T-helper 17 cell (primary cell): Measurements from ENCODE around the gene POLR3E. TPM values are rescaled to one million over a fixed set of nuclear protein-coding genes. Genes with fewer than 3 reads are reported as not detected.

Experiments
- ATAC-seq: fragments of 150-1000 bp; cut with Tn5 transposase; 2 replicates; pipeline ENCODE4 v1.10.0; 2021; ENCODE audit warnings: mild to moderate bottlenecking, moderate library complexity
- DNase-seq, 3 donors: peaks; one replicate each; pipeline versions ENCODE4 v3.0.0 to v3.0.0-alpha.2; 2020 to 2021
- H3K9me3 ChIP-seq: one replicate; pipeline ENCODE4 v1.7.0; 2013; ENCODE audit warnings: low read length, mild to moderate bottlenecking; ENCODE audit not compliant: control insufficient read depth, poor library complexity, severe bottlenecking
- H3K27ac Mint-ChIP-seq: one replicate; pipeline ENCODE4 v1.8.0; 2022; ENCODE audit warnings: mild to moderate bottlenecking, moderate library complexity, mixed read lengths
- H3K27me3 Mint-ChIP-seq: one replicate; pipeline ENCODE4 v1.8.0; 2022; ENCODE audit warnings: mixed read lengths
- H3K36me3 Mint-ChIP-seq: one replicate; pipeline ENCODE4 v1.8.0; 2022; ENCODE audit warnings: low read depth, mixed read lengths
- H3K4me1 Mint-ChIP-seq: one replicate; pipeline ENCODE4 v1.8.0; 2022; ENCODE audit warnings: mild to moderate bottlenecking, mixed read lengths
- H3K4me3 Mint-ChIP-seq: one replicate; pipeline ENCODE4 v1.8.0; 2022; ENCODE audit warnings: mild to moderate bottlenecking, moderate library complexity, mixed read lengths
- total RNA-seq, 4 donors: library from RNA in 2 of 4; stranded (reverse) in 2 of 4; gene quantifications; one replicate each; pipeline ENCODE4 v1.2.3 and lab custom pipeline; 2022 to 2026

POLR3E gene
- total RNA-seq, 2 donors from 2014 or later, result 159 to 219 TPM

DNA sequence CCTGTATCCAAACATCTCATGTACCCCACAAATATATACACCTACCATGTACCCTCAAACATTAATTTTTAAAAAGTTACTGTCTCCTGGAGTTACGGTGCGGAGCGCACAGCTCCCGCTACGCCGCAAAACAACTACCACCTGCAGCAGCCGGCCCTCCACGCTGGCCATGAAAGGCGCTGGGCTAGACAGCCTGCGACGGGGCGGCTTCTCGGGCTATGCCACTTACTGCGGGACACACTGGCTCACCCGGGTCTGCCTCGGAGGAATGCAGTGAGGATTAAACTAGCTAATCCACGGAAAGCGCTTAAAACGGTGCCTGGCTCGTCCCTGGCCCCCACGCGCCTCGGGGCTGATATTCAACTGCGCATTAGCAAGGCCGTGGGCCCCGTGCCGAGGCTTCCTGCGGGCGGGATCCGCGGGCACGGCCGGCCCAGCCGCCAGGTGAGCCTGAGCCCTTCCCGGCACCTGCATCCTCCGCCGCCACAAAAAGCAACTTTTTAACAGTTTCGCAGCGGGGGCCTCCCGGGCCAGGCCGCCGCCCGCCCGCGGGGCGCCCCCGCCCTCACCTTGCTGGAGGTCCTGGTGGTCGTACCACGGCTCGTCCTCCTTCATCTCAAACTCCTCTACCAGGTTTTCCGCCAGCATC, 76.6 kb downstream of the POLR3E start:
- H3K9me3 ChIP-seq, result no peaks in the 10 kb centered on the region
- H3K27ac Mint-ChIP-seq, result peak overlapping the region; percentile 87
- H3K4me1 Mint-ChIP-seq, result peaks cover 30% of the 10 kb centered on the region
- no peaks in the 10 kb centered on the region for H3K27me3 Mint-ChIP-seq
- no peaks in the 10 kb centered on the region for H3K36me3 Mint-ChIP-seq
- peak; percentile 14 for ATAC-seq
- H3K4me3 Mint-ChIP-seq, result peak overlapping the region; percentile 97
- peak; percentile 22 to 33 (median 24) for DNase-seq

- peak; percentile 95 for ATAC-seq
- DNase-seq, result peak; percentile 97
- no peaks in the 10 kb centered on the region for H3K27me3 Mint-ChIP-seq
- peak within 1 kb of the TSS; percentile 92 for H3K27ac Mint-ChIP-seq
- no peaks in the 10 kb centered on the region for H3K36me3 Mint-ChIP-seq
- no peaks in the 10 kb centered on the region for H3K9me3 ChIP-seq
- H3K4me3 Mint-ChIP-seq, result peak within 1 kb of the TSS; percentile 97
- peaks cover 25% of the 10 kb centered on the region for H3K4me1 Mint-ChIP-seq
These were observed 77.3 kb downstream of the POLR3E start, which contains the start of gene CDR2 for GRCh38 chr16:22374311-22375116. Gene CDR2 (minus strand): TSS chr16:22374619. CDS start chr16:22374309, 310 bp downstream.

GRCh38 chr16:22375117-22375962, 78.1 kb downstream of the POLR3E start:
- no peaks in the 10 kb centered on the region for H3K27me3 Mint-ChIP-seq
- no peaks in the 10 kb centered on the region for H3K36me3 Mint-ChIP-seq
- ATAC-seq (no peak), DNase-seq (no peak)
- H3K27ac Mint-ChIP-seq, result peak overlapping the region; percentile 92
- peaks cover 22% of the 10 kb centered on the region for H3K4me1 Mint-ChIP-seq
- peak overlapping the region; percentile 97 for H3K4me3 Mint-ChIP-seq
- no peaks in the 10 kb centered on the region for H3K9me3 ChIP-seq

- DNase-seq, result no peak
- H3K27me3 Mint-ChIP-seq, result no peaks in the 10 kb centered on the region
- no peak overlapping the region for H3K27ac Mint-ChIP-seq
- no peak for ATAC-seq
- H3K4me1 Mint-ChIP-seq, result peaks cover 18% of the 10 kb centered on the region
- H3K36me3 Mint-ChIP-seq, result no peaks in the 10 kb centered on the region
- no peak overlapping the region for H3K4me3 Mint-ChIP-seq
- no peaks in the 10 kb centered on the region for H3K9me3 ChIP-seq
These were observed 78.9 kb downstream of the POLR3E start for GRCh38 chr16:22375963-22376640.

GRCh38 chr16:22379656-22380055, 82.4 kb downstream of the POLR3E start:
- DNase-seq (no peak), ATAC-seq (no peak)
- Mint-ChIP-seq H3K4me3 (no peak overlapping the region), H3K4me1 (peaks cover 6% of the 10 kb centered on the region), H3K27ac (no peak overlapping the region), H3K27me3 (no peaks in the 10 kb centered on the region), H3K36me3 (no peaks in the 10 kb centered on the region)
- H3K9me3 ChIP-seq, result no peaks in the 10 kb centered on the region

- Mint-ChIP-seq H3K27ac (no peak overlapping the region), H3K36me3 (no peaks in the 10 kb centered on the region), H3K27me3 (no peaks in the 10 kb centered on the region), H3K4me3 (no peak overlapping the region), H3K4me1 (peaks cover 4% of the 10 kb centered on the region)
- DNase-seq, result no peak
- H3K9me3 ChIP-seq, result no peaks in the 10 kb centered on the region
- ATAC-seq, result no peak
These were observed 83.3 kb downstream of the POLR3E start for GRCh38 chr16:22380529-22380928.

DNA sequence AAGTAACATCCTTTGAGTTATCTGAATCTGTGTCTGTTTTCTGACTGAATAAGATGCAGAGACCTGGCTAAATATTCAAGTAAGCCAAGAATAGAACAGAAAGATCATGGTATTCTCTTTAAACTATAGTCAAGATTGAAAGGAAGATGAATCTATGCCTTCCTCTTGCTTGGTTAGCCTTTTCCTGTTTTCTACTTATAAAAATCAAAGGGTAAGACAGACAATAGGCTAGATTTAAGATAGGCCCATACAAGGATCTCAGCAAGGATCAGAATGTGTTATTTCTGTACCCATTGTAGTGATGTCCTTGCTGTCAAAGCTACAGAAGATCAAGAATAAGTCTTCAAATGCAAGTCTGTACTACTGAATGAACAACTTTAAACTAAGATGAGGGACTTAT, 84.2 kb downstream of the POLR3E start:
- DNase-seq (no peak), ATAC-seq (no peak)
- no peaks in the 10 kb centered on the region for H3K9me3 ChIP-seq
- Mint-ChIP-seq H3K4me3 (no peak overlapping the region), H3K36me3 (no peaks in the 10 kb centered on the region), H3K27ac (peak overlapping the region; percentile 47), H3K27me3 (no peaks in the 10 kb centered on the region), H3K4me1 (peaks cover 4% of the 10 kb centered on the region)

GRCh38 chr16:22383827-22384226, 86.6 kb downstream of the POLR3E start:
- Mint-ChIP-seq H3K4me3 (no peak overlapping the region), H3K27ac (no peak overlapping the region), H3K4me1 (peaks cover 4% of the 10 kb centered on the region), H3K36me3 (no peaks in the 10 kb centered on the region), H3K27me3 (no peaks in the 10 kb centered on the region)
- DNase-seq, result no peak
- no peak for ATAC-seq
- H3K9me3 ChIP-seq, result no peaks in the 10 kb centered on the region

Other genes starting within 250 kb of the POLR3E start
- gene VWA3A, start 204.9 kb upstream of the POLR3E start, total RNA-seq, result under 1 TPM; 0.16 to 0.90 TPM
- 1 to 10 TPM; 1.5 to 2.3 TPM for gene SDR42E2, start 134.9 kb upstream of the POLR3E start, total RNA-seq
- 10 to 100 TPM; 14.4 to 14.7 TPM for gene EEF2K, start 91.1 kb upstream of the POLR3E start, total RNA-seq
- 10 to 100 TPM; 59.0 to 75.5 TPM for gene CDR2, start 77.2 kb downstream of the POLR3E start, total RNA-seq
- 100 to 1,000 TPM; 609 to 615 TPM for gene NPIPB5, start 213.5 kb downstream of the POLR3E start, total RNA-seq